Measurements from ENCODE around the gene TPK1. TPM values are rescaled to one million over a fixed set of nuclear protein-coding genes. Genes with fewer than 3 reads are reported as not detected.

Gene TPK1
- total and polyA plus RNA-seq, 2 of the 13 experiments (the other 11 are each of a cell fraction or from before 2014, with no cell fraction given), result 1.0 to 1.2 TPM

DNA sequence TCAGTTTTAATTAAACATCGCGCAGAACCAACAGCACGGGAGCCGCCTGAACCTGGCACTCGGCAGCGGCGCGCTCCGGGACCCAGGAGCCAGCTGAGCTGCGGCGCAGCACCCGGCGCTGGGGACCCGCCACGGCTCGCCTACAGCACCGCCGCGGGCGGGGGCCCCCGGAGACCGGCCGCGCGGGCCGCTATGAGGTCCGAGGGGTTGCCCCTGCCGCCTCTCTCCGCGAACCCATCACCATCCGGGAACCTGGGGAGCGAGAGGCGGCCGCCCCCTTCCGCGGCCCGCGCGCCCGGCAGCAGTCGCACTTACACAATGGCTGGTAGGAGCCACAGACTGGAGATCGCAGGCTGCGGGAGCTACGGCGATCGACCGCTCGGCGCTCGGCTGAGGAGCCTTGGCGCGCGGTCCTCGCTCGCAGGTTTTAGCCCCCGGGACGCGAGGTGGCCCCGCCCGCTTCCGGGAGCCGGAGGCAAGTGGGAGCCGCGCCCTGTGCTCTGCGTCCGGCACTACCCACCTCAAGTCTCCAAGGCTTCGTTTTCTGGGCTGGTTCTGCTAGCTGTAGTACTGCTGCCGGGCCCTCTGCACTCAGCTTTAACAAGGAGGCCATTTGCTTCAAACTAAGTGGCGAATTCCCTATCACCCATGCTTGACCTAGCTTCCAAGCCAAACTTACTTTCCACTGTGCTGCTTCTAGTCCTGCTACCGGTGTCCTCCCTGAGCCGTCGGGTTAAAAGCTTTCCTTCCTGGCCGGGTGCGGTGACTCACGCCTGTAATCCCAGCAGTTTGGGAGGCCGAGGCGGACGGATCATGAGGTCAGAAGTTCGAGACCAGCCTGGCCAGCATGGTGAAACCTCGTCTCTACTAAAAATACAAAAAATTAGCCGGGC is at the start of gene TPK1 (continued):
- no peak for TF ChIP-seq TEAD2 (CRISPR knock-in tag; IDR thresholded peaks at IDR 0.05)
- peak; percentile 94; the same call in 1 of the 2 replicates for TF ChIP-seq KLF12 (CRISPR knock-in tag; IDR thresholded peaks at IDR 0.05; ENCODE audit: borderline replicate concordance)
- no peak for TF ChIP-seq MTA3 (CRISPR knock-in tag; IDR thresholded peaks at IDR 0.05)
- no peak for TF ChIP-seq NFIB (CRISPR knock-in tag; IDR thresholded peaks at IDR 0.05; ENCODE audit: borderline replicate concordance)
- peak; percentile 96 for TF ChIP-seq CBX5 (CRISPR knock-in tag; IDR thresholded peaks at IDR 0.05; ENCODE audit: borderline replicate concordance)
- TF ChIP-seq, protein P1, sequence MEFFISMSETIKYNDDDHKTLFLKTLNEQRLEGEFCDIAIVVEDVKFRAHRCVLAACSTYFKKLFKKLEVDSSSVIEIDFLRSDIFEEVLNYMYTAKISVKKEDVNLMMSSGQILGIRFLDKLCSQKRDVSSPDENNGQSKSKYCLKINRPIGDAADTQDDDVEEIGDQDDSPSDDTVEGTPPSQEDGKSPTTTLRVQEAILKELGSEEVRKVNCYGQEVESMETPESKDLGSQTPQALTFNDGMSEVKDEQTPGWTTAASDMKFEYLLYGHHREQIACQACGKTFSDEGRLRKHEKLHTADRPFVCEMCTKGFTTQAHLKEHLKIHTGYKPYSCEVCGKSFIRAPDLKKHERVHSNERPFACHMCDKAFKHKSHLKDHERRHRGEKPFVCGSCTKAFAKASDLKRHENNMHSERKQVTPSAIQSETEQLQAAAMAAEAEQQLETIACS (CRISPR knock-in tag; IDR thresholded peaks at IDR 0.05), result peak; percentile 74
- peak; percentile 87 for TF ChIP-seq HOXD1 (CRISPR knock-in tag; IDR thresholded peaks at IDR 0.05)
- TF ChIP-seq ZBTB3 (CRISPR knock-in tag; IDR thresholded peaks at IDR 0.05; ENCODE audit: borderline replicate concordance, low read depth), result no peak
- TF ChIP-seq ZNF143 (CRISPR knock-in tag; IDR thresholded peaks at IDR 0.05), result peak; percentile 46; the same call in 1 of the 2 replicates
- no peak for TF ChIP-seq ZNF549 (CRISPR knock-in tag; IDR thresholded peaks at IDR 0.05)
- TF ChIP-seq ZMYM2 (CRISPR knock-in tag; IDR thresholded peaks at IDR 0.05), result peak; percentile 66; the same call in 1 of the 2 replicates
- TF ChIP-seq HES4 (CRISPR knock-in tag; IDR thresholded peaks at IDR 0.05; ENCODE audit: borderline replicate concordance), result no peak; the same call in 1 of the 2 replicates
- TF ChIP-seq ZNF614 (CRISPR knock-in tag; IDR thresholded peaks at IDR 0.05; ENCODE audit: borderline replicate concordance), result 0 out of 2 replicates have a peak, but pooled peaks have one; percentile 76
- no peak for TF ChIP-seq PCBP2 (optimal IDR thresholded peaks at IDR 0.05; ENCODE audit: low read depth, low read length, poor library complexity, severe bottlenecking)
- TF ChIP-seq CEBPG (CRISPR knock-in tag; IDR thresholded peaks at IDR 0.05), result peak; percentile 68
- TF ChIP-seq ZNF782 (CRISPR knock-in tag; IDR thresholded peaks at IDR 0.05; ENCODE audit: borderline replicate concordance), result peak; percentile 59; the same call in 1 of the 2 replicates
- no peak for TF ChIP-seq ZNF577 (CRISPR knock-in tag; IDR thresholded peaks at IDR 0.05; ENCODE audit: borderline replicate concordance, low read depth)
- no peak for TF ChIP-seq HNF4G (IDR thresholded peaks at IDR 0.05; ENCODE audit: borderline replicate concordance, low read depth, low read length)
- TF ChIP-seq HNF4G (CRISPR knock-in tag; IDR thresholded peaks at IDR 0.05; ENCODE audit: borderline replicate concordance, low read depth), result no peak
- peak; percentile 73; the same call in 1 of the 2 replicates for TF ChIP-seq ZSCAN20 (CRISPR knock-in tag; IDR thresholded peaks at IDR 0.05; ENCODE audit: borderline replicate concordance)
- TF ChIP-seq, protein P2, sequence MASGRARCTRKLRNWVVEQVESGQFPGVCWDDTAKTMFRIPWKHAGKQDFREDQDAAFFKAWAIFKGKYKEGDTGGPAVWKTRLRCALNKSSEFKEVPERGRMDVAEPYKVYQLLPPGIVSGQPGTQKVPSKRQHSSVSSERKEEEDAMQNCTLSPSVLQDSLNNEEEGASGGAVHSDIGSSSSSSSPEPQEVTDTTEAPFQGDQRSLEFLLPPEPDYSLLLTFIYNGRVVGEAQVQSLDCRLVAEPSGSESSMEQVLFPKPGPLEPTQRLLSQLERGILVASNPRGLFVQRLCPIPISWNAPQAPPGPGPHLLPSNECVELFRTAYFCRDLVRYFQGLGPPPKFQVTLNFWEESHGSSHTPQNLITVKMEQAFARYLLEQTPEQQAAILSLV (CRISPR knock-in tag; IDR thresholded peaks at IDR 0.05; ENCODE audit: borderline replicate concordance), result peak; percentile 70; the same call in 1 of the 2 replicates
- TF ChIP-seq ZNF17 (CRISPR knock-in tag; IDR thresholded peaks at IDR 0.05), result no peak
- TF ChIP-seq ZNF556 (CRISPR knock-in tag; IDR thresholded peaks at IDR 0.05; ENCODE audit: borderline replicate concordance), result peak; percentile 73; the same call in 1 of the 2 replicates
- TF ChIP-seq FOXK2 (IDR thresholded peaks at IDR 0.05), result no peak
- peak; percentile 39 for TF ChIP-seq SRSF1 (optimal IDR thresholded peaks at IDR 0.05; ENCODE audit: low read depth, low read length)
- no peak; the same call in 1 of the 2 replicates for TF ChIP-seq ZNF367 (CRISPR knock-in tag; IDR thresholded peaks at IDR 0.05; ENCODE audit: borderline replicate concordance)
- TF ChIP-seq TAF1 (CRISPR knock-in tag; IDR thresholded peaks at IDR 0.05), result peak; percentile 65; the same call in 1 of the 2 replicates
- peak; percentile 55 for TF ChIP-seq NCOA2 (CRISPR knock-in tag; IDR thresholded peaks at IDR 0.05)
- peak; percentile 75 for TF ChIP-seq GATAD1 (CRISPR knock-in tag; IDR thresholded peaks at IDR 0.05)
- TF ChIP-seq ZNF564 (CRISPR knock-in tag; IDR thresholded peaks at IDR 0.05), result peak; percentile 31; the same call in 1 of the 2 replicates

All from HepG2 (cell line).